ENCODE results near the gene TGM3.

The TGM3 gene

DNA sequence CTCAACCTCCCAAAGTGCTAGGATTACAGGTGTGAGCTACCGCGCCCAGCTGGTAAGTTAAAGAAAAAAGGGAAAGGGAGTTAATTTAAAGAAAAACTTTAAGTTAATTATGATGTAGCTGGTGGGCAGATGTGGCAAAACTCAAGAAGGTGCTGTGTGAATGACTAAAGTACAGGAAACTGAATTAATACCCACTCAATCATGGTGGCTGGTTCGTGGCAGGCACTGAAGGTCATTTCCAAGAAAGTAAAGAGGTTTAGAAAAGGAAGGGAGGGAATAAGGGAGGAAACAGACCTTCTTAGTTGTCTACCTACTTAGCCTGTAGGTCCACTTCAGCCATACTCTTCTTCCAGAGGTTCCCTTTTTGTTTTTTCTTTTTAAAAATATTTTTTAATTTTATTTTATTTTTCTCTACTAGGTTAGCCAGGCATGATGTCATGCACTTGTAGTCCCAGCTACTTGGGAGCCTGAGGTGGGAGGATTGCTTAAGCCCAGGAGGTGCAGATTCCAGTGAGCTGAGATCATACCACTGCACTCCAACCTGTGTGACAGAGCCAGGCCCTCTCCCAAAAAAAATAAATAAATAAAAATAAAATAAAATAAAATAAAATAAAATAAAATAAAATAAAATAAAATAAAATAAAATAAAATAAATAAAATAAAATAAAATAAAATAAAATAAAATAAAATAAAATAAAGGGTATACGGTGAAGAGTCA, 11.9 kb upstream of the TGM3 start:
- no peak for DNase-seq

DNA sequence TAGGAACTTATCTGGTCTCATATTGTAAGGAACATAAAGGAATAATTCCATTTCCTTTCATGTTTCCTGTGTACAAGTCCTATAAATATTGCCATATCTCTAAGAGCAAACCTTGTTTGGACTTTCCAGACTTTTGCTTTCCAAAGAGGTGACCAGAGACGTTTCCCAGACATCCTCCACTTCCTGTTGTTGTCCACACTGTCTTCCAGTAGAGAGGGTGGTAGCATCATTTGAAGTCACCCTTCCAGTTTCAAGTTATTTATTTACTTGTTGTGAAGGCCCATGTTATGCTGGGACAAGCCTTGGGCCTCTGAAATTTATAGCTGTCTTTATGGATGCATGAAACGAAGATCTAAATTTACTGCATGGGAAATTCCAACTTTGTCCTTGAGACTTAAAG, 10.6 kb upstream of the TGM3 start:
- DNase-seq: no peak

DNA sequence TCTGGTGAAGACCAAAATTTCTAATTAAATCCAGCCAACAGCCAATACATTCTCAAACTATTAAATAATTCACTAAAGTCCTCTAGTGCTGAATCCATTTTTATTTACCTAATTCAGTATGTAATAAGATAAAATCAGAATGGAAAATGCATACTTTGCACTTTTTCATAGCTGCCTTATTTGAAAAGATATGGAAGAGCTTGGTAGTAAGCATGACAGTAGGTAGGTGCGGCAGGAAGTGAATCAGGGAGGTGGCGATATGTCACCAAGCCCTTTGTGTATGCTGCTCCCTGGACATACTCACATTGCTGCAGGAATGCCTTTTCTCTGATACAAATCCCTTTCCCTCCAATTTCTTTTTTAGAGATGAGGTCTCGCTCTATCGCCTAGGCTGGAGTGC, 10.2 kb upstream of the TGM3 start:
- no peak for DNase-seq

DNA sequence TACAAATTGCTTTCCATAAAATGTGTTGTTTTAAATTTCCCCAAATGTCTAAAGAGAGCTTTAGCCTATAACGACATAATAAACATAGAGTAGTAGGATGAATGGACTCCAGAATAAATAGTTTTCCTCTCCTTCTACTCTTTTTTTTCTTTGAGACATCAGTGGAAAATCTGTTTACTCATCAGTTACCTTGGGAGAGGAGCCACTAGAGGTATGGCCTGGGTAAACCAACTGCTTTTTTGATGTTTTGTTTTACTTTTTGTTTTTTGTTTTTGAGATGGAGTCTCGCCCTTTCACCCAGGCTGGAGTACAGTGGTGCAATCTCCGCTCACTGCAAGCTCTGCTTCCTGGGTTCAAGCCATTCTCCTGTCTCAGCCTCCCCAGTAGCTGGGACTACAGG, 8.3 kb upstream of the TGM3 start:
- no peak for DNase-seq

DNA sequence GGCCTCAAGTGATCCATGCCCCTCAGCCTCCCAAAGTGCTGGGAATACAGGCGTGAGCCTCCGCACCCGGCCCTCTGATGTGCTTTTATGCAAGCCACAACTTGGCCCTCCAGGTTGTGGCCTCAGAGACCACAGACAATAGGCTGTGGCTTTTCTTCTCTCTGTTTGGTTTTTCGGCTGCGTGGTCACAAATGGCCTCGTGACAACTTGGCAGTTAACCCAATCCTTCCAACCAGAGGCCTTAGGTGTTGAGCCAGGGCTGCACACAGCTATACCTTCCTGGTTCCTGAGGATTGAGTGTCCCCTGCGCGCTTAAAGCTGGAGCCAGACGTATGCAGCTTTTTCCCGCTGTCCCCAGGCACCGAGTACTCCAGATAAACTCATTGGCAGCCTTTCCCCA, 6.3 kb upstream of the TGM3 start:
- no peak for DNase-seq

DNA sequence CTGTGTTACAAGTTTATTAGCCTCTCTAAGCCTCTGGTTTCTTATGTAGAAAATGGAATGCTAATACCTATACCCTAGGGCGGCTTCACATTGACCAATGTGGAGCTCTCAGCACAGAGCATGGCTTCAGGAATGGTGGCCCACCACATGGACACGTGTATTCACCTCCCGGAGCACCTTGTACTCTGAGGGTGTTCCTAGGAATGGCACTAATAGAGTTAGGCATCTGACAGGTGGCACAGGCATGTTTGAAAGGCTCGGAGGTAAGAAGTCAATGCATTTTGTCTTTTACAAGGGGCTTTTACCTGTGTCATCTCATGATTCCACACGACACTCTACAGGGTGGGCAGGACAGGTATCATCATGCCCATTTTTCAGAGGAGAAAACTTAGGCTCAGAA, 5.3 kb upstream of the TGM3 start:
- no peak for DNase-seq

DNA sequence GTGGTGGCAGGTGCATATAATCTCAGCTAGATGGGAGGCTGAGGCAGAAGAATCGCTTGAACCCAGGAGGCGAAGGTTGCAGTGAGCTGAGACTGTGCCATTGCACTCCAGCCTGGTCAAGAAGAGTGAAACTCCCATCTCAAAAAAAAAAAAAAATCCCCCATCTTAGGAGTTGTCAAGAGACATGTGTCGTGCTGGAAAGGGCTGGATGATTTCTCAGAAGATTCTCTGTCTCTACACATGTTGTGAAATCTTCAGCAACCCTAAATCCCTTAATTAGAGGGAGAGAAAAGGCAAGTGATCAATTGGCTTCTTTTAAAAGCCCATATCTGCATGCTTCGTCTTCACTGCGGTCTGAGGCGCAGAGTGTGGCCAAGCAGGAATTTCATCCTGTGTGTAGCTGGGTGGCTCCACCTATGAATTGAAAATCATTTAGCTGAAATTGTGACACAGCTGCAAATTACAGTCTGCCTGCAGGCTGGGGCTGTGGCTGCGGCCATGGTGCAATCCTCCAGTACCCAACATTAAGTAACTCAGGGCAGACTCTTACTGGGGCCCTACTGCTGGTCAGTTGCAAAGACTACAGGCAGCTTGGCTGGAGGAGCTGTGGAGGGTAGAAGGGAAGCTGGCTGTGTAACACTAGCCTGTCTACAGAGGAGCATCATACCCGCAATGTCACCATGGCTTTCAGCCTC, 3.2 kb upstream of the TGM3 start:
- no peak for DNase-seq

DNA sequence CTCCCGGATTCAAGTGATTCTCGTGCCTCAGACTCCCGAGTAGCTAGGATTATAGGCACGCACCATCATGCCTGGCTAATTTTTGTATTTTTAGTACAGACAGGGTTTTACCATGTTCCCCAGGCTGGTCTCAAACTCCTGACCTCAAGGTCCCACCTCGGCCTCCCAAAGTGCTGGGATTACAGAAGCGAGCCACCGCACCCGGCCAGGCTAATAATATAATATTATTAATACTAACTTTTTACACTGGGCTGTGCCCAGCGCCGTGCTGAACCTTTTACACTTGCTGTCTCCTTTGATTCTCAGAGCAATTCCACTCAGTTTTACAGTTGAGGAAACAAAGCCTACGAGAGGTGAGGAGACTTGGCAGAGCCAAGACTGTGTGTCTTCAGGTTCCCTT, 2.3 kb upstream of the TGM3 start:
- no peak for DNase-seq

DNA sequence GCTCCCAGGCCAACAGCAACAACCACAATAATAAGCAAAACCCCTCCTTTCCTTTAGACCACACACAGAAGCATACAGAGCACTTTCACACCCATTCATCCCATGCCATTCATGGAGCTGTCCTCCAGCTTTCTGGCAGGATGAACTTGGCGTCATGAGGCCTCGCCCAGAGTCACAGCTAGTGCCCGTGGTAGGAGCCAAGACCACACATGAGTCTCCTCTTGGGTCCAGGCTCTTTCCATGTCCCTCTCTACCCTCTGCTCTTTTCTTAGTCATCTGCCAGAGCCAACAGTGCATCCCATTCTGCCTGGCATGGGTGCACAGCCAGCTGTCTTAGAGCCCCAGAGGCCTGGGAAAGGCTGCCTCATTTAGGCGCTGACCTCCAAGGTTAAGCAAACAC, 1.8 kb upstream of the TGM3 start:
- peak in 4 of 14 donors; percentile 1 to 35 (median 8) for DNase-seq

DNA sequence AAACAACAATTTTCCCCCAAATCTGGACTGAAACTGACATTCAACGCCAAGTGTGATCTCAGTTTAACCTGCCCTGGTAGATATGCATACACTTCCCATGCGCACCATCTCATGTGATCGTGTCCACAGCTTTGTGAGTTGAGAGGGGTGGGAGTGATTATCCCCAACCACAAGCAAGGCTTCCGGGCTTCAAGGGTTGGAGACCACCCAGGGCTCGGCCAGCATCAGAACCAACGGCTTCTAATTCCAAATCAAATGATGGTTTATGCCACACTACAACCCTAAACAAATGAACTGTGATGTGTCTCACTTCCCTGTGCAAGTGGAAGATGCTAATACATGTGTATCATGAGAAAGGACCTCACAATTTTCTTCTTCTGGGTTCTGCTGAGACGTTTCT, 515 bp upstream of the TGM3 start:
- no peak for DNase-seq

DNA sequence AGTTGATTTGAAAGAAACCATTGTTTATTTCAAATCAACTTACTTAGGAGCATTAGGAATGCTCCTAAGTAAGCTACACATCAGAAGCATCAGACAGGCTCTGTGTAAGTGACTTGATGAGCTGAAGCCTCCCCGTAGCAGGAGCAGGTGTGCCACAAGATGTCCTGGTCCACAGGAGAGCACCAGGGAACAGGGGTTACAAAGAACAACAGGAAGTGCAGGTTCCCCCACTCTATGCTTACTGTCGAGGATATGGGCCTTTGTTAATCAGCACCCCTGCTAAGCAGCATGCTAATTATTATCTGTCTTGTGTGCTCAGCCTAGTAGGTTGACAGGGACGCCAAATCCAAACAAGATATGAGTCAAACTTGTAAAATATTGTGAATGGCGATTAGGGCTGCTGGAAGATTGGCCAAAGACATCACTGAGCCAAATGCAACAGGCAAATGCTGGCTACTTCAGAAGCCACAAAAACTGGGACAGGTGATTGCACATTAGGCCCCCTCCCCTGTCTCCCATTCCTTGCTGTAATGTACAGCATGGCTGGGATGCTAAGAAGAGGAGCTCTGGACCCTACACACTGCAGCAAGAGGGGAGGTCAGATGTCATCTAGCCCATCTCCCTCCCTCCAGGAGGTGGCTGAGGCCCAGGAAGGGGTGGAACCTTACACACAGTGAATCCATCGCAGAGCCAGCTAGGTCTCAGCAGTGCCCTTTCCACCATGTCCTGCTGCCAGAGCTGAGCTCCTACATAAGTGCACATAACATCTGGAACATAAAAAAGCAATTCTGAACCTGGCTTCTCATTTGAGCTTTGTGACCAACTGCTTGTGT, 939 bp downstream of the TGM3 start:
- DNase-seq: no peak

DNA sequence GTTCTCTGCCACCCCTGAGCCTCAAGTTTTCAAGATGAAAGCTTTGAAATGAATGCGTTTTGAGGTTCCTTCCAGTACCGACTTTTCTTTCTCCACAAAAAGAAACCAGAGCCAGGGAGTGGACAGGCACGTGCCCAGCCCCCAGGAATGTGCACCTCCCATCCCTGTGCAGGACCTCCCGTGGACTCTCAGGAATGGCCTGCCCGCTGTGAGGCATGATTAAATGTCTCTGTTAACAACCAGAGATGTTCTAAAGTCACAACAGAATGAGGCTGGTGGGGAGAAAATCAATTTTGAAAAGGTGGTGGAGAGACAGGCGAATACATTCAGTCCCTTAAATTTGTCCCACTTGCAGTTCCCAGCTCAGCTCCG, 1.5 kb downstream of the TGM3 start:
- DNase-seq: no peak

DNA sequence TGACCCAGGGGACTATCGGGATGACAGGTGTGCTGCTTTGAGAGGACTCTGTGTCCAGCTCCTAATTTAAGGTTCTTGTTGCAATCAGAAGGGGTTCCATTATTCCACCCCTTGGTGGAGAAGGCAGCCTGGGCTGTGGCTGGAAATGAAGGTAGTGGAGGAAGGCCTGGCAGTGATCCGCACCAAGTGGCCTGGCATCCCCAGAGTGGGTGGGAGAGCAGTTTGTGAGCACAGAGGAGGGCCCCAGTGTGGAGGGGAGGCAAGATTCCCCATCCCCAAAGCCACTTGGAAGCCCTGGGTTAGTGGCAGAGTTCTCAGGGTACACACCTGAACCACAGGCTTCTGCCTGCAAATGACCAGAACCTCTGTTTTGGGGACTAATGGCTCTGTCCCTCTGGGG, 2.3 kb downstream of the TGM3 start:
- DNase-seq: no peak

DNA sequence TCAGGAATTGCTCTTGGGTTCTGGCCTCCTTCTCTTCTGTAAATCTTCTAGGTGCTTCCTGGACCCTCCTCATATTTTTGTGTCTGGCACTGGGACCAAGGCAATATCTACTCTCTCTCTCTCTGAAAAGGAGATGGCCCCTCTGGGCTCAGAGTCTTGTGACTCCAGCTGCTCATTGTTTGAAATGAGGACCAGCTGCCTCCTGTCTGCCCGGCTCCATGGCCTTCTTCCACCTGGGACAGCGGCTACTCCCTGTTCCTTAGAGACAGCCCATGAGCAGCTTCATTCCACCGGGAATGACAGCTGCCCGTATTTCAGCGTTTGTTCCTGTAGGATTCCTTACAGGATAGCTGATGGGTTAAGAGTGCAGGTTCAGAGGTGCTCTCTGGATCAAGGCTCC, 2.9 kb downstream of the TGM3 start:
- no peak for DNase-seq

DNA sequence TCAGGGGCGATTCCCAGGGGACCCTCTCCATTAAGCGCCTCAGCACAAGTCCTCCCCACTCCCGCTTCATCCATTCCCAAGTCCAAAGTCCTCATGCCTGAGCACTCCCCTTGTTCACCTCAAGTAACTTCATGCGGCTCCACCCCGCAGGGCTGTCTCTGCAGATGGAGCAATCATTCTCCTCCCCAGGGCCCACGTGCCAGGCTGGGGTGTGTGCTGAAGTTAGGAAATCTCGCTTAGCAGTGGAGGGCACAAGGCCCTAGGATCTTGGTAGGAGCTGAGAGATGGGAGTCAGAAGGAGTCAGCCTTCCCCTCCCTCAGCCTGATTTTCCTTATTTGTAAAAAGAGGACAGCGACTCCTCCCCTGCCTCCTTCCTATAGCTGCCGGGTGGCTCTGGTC, 3.5 kb downstream of the TGM3 start:
- peak in 1 of 14 donors; percentile 24 for DNase-seq

DNA sequence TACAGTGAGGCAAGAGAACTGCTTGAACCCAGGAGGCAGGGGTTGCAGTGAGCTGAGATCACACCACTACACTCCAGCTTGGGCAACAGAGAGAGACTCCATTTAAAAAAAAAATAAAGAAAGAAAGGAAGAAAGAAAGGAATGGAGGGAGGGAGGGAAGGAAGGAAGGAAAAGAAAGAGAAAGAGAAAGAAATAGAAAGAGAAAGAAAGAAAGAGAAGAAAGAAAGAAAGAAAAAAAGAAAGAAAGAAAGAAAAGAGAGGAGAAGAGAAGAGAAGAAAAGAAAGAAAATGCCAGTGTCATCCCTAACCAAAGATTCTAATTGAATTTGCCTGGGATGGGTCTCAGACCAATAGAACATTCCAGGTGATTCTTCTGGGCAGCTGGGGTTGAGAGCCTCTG, 4.2 kb downstream of the TGM3 start:
- no peak for DNase-seq

DNA sequence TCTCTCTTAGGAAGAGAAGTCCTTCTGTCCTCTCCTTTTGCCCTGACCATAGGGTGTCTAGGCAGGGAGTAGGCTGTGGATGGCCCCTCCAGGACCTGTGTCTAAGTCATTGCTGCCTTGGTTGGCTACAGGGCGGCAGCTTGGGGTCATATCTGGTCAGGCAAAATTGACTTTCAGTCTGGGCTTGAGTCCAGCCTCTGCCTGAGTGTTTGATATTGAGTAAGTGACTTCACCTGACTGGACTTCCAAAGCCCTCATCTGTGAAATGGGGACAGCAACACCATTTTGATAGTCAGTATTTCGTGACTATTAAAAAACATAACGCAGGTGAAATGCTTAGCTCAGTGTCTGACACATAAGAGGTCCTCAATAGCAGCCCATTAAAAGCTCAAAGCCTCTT, 4.6 kb downstream of the TGM3 start:
- DNase-seq: no peak

DNA sequence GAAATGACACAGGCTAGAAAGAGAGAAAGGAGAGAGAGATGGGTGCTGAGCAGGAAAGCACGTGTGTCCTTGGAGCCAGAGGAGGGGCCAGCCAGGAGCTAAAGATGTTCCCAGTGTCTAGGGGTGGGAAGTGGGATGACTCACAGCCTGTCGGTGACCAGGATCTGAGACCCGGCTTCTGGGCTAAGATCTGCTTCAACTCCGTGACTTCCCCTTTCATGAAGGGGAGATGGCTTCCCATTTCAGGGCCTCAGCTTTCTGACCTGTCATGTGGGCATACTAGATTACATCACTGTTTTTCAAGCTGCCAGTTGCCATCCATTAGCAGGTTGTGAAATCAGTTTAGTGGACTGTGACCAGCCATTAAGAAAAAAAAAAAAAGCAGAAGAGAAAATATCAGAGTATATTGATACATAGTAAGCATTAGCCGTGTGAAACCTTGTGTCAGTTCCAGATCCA, 5.4 kb downstream of the TGM3 start:
- peak in 6 of 14 donors; percentile 17 to 46 (median 26) for DNase-seq

DNA sequence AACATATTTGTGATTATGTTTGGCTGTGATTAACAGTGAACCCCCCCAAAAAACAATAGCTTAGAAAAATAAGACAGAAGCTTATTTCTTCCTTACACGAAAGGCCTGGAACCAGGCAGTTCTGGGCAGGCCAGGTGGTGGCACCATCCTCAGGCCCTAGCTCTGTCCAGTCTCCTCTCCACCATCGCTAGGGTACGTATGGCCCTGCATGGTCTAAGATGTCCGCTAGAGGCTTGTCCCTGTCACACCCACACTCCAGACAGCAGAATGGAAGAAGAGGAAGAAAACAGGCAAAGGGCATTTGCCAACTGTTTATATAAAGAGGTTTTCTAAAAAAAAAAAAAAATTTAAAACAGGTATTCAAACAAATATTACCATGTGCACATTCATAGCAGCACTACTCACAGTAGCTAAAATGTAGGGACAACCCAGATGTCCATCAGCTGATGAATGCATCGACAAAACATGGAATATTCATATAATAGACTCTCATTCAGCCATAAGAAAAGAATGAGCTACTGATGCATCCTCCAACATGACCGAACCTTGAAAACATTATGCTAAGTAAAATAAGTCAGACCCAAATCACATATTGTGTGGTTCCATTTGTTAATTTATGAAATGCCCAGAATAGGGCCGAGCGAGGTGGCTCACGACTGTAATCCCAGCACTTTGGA, 6.7 kb downstream of the TGM3 start:
- no peak for DNase-seq

DNA sequence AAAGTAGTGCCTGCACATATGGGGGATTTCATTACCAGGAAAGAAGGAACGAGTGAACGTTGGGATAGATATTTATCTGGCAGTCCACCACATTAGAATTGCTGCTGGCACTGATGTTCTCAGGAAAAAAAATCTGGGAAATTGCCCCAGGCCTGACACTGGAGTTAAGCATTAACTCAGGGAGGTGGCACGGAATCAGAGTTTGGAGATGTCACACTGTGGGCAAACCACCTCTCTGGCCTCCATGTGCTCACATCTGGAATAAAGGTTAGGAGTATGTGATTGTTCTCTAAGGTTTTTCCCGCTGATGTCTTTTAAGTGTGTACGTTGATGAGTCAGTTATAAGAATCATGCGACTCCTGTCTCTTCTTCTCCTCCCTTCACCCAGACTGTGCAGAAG, 7.9 kb downstream of the TGM3 start:
- no peak for DNase-seq

DNA sequence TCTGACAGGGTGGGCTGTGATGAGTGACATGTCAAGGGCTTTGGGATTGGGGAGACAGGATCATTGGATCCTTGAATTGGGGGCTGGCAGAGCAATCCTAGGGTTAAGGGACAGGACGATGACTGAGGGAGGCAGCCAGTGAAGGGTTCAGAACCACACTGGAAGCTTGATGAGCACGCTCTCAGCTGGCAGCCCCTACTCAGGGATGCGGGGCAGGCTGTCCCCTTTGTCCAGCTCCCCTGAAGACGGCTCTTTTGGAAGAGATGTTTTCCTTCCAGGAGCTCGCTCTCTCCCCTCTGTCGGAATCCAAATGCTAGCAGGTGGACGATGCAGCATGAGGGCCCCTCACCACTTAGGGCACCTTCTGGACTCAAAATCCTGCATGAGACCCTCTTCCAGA, 8.4 kb downstream of the TGM3 start:
- no peak for DNase-seq

DNA sequence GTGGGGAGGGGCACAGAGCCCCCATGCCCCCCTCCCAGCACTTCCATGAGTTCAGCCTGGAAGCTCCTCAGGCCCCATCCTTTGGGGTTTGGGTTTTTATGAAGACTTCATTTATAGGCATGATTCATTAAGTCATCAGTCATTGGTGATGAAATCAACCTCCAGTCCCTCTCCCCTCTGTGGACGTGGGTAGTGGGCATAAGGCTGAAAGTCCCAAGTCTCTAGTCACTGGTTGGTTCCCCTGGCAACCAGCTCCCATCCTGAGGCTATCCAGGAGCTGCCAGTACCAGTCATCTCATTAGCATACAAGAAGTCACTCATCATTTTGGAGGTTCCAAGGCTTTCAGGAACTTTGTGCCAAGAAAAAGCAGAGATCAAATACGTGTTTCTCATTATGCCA, 9.2 kb downstream of the TGM3 start:
- no peak for DNase-seq

DNA sequence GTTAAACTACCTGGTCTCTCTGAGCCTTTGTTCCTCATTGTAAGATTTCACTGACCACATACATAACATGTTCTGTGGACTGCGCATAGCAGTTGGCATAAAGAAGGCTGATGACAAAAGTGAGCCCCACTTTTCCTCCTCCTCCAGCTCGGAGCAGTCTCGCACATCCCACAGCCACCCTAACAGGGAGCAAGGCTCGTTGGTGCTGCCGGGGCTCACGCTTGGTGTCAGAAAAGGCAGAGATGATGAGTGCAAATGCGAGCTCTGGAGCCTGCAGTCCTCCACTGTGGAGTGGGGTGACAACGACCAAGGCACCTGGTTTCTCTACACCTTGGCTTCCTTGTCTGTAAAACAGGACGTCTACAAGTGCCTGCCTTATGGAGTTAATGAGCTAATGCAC, 9.7 kb downstream of the TGM3 start:
- no peak for DNase-seq

Data from C1 segment of cervical spinal cord (tissue), 14 donors.